ENCODE measurements around the gene FNDC11.

FNDC11 gene

DNA sequence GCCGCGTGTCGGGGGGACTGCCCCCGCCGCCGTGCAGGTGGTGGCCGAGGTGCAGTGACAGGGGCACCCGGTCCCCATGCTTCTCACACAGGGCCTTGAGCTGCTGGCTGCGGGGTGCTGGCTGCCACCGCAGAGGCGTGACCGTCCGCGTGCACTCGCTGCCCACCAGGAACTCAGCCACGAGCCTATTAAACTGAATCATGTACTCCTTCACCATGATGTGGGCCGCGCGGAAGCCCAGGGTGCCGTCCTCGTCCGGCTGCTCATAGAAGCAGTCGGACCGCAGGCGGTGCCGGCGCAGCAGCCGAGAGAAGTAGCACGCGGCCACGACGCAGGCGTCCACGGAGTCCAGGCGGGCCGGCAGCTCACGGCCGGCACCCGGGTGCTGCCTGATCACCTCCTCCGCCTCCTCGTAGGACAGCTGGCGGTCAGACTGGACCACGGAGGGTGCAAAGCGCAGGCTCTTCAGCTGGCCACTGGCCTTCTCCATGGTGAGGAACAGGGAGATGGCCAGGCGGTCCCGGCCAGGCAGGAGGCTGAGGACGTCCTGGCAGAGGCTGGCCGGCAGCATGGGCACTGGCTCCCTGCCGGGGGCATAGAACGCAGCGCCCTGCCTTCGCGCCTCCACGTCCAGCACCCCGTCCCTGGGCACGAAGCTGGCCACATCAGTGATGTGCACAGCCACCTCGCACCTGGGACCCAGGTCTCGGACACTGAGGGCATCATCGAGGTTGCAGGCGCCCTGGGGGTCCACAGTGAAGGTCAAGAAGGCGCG lies 10.3 kb downstream of the FNDC11 start:
- H3K4me3 ChIP-seq (ENCODE audit: control insufficient read depth, low read depth, low read length) = no peak overlapping the region
- no peak for TF ChIP-seq CTCF (conservative IDR thresholded peaks at IDR 0.05; ENCODE audit: control insufficient read depth, insufficient read depth, low read depth, low read length)

DNA sequence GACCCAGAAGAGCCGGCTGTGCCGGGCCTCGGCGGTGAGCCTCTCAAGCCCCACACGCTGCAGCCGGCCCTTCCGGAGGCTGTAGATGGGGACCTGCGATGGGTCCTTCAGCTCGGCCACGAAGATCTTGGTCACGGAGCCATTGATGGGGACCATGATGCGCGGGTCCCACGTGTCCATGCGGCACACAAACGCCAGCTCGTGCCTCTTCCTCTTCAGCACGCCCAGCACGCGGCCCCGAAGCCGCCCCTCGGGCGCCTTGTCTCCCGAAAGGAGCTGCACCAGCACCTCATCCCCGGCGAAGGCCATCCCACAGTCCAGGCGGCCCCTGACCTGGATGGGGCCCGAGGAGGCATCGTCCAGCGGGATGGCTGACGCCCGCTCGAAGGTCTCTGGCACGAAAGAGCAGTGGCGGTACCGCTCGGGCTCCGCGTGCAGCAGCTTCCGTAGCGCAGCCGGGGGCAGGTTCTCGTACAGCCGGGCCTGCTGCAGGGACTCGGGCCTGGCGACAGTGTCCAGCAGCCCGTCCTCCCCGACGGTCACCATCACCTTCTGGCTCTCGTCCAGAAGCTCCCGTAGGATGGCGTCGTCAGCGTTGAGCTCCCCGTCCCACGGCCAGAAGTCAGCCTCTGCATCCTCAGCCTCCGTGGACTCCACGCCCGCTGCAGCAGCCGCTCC lies 11.2 kb downstream of the FNDC11 start:
- DNase-seq (ENCODE audit: low read depth) = no peak
- no peak overlapping the region for H3K4me3 ChIP-seq (ENCODE audit: control insufficient read depth, low read depth, low read length)
- no peak for TF ChIP-seq CTCF (conservative IDR thresholded peaks at IDR 0.05; ENCODE audit: control insufficient read depth, insufficient read depth, low read depth, low read length)

More for the DNA sequence above, 10.3 kb downstream of the FNDC11 start:
- DNase-seq (ENCODE audit: low read depth) = no peak

- no peak overlapping the region for H3K4me3 ChIP-seq (ENCODE audit: control insufficient read depth, low read depth, low read length)
- DNase-seq (ENCODE audit: low read depth) = no peak
- no peak for TF ChIP-seq CTCF (conservative IDR thresholded peaks at IDR 0.05; ENCODE audit: control insufficient read depth, insufficient read depth, low read depth, low read length)
Observed at GRCh38 chr20:63565699-63566335, 11.9 kb downstream of the FNDC11 start.

GRCh38 chr20:63566395-63567135 lies 12.6 kb downstream of the FNDC11 start:
- H3K4me3 ChIP-seq (ENCODE audit: control insufficient read depth, low read depth, low read length) = no peak overlapping the region
- DNase-seq (ENCODE audit: low read depth) = no peak
- TF ChIP-seq CTCF (conservative IDR thresholded peaks at IDR 0.05; ENCODE audit: control insufficient read depth, insufficient read depth, low read depth, low read length) = no peak

DNA sequence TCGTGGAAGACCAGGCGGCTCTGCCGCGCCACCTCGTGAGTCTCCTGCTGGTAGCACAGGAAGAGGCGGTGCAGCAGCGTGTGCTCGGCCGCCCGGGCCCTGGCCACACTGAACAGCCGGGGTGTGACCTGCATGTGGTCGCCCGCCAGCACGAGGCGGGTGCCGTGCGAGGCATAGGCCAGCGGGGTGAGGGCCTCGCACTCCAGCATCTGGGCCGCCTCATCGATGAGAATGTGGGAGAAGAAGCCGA lies 13.1 kb downstream of the FNDC11 start:
- no peak for DNase-seq (ENCODE audit: low read depth)
- no peak overlapping the region for H3K4me3 ChIP-seq (ENCODE audit: control insufficient read depth, low read depth, low read length)
- no peak for TF ChIP-seq CTCF (conservative IDR thresholded peaks at IDR 0.05; ENCODE audit: control insufficient read depth, insufficient read depth, low read depth, low read length)

DNA sequence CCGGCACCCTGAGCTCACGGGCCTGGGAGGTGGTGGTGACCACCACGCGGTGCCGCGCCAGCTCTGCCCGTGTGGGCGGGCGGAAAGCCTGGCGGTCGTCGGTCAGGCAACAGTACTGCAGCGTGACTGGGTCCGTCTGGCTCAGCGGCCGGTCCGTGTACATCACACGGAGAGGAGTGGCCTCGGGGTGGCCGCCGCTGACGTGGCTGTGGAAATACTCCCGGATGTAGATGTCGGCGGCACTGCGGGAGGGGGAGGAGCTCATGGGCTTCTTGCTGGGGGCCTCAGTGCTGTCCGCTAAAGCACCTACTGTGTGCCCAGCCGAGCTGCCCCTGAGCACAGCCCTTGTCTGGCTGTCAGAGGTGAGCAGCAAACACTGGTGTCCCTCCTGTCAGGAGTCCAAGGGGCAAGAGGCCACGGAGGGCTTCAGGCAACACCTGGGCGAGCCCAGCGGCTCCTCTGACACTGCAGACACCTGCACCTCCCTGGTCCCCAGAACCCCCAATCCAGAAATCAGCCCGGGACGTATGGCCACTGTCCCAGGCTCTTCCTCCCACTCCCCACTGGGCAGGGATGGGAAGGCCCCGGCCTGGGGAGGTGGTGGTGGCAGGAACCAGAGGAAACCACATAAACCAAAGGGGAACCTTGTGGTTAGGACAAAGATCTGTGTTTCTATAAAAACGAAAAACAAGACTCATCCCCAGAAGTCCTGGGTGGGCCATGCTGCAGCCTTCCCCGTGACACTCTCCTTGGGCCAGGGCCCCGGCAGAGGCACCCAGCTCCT lies 13.6 kb downstream of the FNDC11 start:
- H3K4me3 ChIP-seq (ENCODE audit: control insufficient read depth, low read depth, low read length) = no peak overlapping the region
- DNase-seq (ENCODE audit: low read depth) = no peak
- no peak for TF ChIP-seq CTCF (conservative IDR thresholded peaks at IDR 0.05; ENCODE audit: control insufficient read depth, insufficient read depth, low read depth, low read length)

Measured in fibroblast of mammary gland (primary cell).